Choroid plexus epithelial cell (primary cell): ENCODE results near the gene PTBP1.
"Not testable (repeated sequence)": the region's sequence is repeated elsewhere in the genome, so short reads cannot be mapped to it uniquely, and the experiment has no call there.

Experiments used
- DNase-seq: peaks from one replicate; pipeline ENCODE4 v3.0.0-alpha.2; 2010; ENCODE audit warnings: low read depth
- H3K4me3 ChIP-seq: 2 replicates; pipeline ENCODE4 v1.5.1; 2011; ENCODE audit warnings: low read depth, mild to moderate bottlenecking, control low read depth, low read length, moderate library complexity
- TF ChIP-seq, protein P1 (sequence below): conservative IDR thresholded peaks from 2 replicates; pipeline ENCODE4 v1.5.1; 2011; ENCODE audit warnings: low read depth, mild to moderate bottlenecking, control low read depth, inconsistent platforms, low read length, moderate library complexity

The PTBP1 gene

DNA sequence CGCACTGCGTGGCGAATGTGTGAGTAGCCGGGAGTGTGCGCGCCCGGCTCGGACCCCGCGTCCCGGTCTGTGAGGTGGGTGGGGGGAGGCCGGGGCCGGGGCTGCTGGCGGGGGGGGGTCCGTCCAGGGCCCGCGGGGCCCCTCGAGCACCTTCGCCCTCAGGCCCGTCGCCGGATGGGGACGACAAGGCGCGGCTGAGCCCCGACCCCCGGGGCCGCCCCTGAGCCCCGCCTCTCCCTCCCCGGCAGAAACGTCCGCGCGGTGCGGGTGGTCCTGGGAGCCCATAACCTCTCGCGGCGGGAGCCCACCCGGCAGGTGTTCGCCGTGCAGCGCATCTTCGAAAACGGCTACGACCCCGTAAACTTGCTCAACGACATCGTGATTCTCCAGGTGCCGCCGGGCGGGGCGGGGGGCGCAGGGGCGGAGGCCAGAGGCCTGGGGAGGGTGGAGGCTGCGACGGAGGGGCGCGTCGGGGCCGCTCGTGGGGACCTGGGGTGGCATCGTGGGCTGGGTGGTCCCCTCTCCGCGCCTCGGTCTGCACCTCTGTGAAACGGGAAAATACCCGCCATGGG, 55.8 kb downstream of the PTBP1 start:
- no peak for DNase-seq
- H3K4me3 ChIP-seq: no peak overlapping the region
- TF ChIP-seq, protein P1, sequence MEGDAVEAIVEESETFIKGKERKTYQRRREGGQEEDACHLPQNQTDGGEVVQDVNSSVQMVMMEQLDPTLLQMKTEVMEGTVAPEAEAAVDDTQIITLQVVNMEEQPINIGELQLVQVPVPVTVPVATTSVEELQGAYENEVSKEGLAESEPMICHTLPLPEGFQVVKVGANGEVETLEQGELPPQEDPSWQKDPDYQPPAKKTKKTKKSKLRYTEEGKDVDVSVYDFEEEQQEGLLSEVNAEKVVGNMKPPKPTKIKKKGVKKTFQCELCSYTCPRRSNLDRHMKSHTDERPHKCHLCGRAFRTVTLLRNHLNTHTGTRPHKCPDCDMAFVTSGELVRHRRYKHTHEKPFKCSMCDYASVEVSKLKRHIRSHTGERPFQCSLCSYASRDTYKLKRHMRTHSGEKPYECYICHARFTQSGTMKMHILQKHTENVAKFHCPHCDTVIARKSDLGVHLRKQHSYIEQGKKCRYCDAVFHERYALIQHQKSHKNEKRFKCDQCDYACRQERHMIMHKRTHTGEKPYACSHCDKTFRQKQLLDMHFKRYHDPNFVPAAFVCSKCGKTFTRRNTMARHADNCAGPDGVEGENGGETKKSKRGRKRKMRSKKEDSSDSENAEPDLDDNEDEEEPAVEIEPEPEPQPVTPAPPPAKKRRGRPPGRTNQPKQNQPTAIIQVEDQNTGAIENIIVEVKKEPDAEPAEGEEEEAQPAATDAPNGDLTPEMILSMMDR: no peak

DNA sequence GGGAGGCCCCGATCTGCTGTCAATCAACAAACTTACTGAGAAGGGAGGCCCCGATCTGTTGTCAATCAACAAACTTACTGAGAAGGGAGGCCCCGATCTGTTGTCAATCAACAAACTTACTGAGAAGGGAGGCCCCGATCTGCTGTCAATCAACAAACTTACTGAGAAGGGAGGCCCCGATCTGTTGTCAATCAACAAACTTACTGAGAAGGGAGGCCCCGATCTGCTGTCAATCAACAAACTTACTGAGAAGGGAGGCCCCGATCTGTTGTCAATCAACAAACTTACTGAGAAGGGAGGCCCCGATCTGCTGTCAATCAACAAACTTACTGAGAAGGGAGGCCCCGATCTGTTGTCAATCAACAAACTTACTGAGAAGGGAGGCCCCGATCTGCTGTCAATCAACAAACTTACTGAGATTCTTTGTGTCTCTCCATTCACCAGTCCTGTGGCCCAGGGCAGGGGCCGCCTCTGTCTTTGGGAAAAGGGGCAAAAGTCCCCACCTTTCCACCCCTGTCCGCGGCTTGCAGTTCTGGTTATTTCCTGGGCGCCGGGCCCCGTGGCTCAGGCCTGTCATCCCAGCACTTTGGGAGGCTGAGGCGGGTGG, 56.5 kb downstream of the PTBP1 start:
- H3K4me3 ChIP-seq, DNase-seq: not testable (repeated sequence)

DNA sequence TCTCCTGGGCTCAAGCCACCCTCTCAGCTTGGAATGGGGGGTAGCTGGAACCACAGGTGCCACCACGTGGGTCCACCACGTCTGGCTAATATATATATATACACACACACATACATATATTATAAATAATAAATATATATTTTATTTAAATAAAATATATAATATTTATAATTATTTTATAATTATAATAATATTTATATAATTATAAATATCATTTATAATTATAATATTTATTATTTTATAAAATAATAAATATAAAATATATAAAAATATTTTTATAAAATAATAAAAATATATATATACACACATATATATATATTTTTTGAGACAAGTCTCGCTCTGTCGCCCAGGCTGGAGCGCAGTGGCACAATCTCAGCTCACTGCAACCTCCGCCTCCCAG, 57.3 kb downstream of the PTBP1 start:
- DNase-seq: no peak
- TF ChIP-seq, protein P1: no peak

DNA sequence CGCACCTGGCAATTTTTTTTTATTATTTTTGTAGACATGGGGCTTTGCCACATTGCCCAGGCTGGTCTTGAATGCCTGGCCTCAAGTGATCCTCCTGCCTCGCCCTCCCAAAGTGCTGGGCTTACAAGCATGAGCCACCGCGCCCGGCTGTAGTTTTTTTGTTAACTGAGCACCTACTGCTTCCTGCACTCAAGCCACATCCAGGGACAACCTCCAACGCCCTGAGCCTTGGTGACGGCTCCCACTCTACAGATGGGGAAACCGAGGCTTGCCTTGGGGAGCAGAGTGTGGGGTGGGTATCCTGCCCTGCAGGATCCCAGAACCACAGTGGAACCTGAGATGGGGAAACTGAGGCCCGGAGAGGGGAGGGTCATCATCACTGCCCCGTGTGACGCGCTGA, 57.9 kb downstream of the PTBP1 start:
- TF ChIP-seq, protein P1: no peak
- no peak for DNase-seq
- no peak overlapping the region for H3K4me3 ChIP-seq

More for the DNA sequence above, 57.3 kb downstream of the PTBP1 start:
- no peak overlapping the region for H3K4me3 ChIP-seq

DNA sequence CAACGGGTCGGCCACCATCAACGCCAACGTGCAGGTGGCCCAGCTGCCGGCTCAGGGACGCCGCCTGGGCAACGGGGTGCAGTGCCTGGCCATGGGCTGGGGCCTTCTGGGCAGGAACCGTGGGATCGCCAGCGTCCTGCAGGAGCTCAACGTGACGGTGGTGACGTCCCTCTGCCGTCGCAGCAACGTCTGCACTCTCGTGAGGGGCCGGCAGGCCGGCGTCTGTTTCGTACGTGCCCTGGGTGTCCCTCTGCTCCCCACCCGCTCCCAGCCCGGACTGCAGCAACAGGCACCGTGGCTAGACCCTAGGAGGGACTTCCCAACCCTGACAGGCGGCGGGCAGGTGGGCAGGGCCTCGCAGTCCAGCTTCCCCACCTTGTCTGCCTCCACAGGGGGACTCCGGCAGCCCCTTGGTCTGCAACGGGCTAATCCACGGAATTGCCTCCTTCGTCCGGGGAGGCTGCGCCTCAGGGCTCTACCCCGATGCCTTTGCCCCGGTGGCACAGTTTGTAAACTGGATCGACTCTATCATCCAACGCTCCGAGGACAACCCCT, 58.4 kb downstream of the PTBP1 start:
- TF ChIP-seq, protein P1: no peak
- no peak overlapping the region for H3K4me3 ChIP-seq
- no peak for DNase-seq

DNA sequence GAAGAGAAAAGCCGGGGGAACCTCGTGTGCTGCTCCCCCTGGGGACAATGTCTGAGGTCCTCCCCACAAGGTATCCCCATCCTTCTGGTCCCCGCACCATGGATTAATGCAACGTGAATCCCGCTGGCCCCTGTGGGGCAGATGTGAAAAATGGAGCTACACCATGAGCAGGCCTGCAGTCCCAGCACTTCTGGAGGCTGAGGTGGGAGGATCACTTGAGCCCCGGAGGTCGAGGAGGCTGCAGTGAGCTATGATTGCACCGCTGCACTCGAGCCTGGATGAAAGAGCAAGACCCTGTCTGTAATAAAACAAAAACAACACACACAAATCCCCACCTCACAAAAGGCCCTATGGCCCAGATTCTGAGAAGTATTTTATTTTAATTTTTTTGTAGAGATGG, 61.0 kb downstream of the PTBP1 start:
- TF ChIP-seq, protein P1: no peak
- H3K4me3 ChIP-seq: no peak overlapping the region
- DNase-seq: no peak

DNA sequence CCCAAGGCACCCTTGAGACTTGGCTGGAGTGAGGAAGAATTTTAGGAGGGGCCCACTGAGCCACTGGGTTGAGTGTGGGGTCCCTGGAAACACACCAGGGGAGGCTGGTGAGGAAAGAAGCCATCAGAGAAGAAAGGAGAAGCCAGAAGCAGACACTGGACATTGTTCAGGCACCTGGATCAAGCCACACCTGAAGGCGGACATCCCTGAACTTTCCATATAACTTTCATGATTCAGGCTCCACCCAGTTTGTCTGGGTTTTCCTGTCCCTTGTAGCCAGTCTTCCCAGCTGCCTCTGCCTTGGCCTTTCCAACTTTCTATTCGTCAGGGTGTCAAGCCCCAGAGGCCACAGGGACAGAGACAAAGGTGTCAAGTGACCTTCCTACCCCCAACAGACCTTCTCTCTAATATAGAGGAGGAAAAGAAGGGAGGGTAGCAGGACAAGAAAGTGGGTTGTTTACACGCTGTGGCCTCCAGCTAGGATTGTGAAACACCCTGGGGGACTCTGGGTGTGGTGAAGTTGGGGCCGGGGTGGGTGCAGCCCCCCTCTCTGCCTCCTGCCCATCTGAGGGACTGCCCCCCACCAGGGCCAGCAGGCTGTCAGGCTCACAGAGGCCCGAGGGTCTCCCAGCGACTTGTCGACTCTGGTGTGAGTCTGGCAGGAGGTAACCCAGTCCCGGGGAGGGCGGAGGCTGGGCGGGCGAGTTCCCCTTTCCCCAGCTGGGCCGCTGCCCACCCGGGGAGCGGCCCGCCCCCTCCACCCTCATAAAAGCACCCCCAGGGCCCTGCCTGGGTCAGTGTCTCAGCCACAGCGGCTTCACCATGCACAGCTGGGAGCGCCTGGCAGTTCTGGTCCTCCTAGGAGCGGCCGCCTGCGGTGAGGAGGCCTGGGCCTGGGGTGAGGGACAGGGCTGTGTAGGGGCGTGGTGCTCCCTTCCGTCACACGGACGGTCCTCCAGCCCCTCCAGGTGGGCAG, 61.9 kb downstream of the PTBP1 start, which contains the start of gene CFD:
CFD (plus strand) TSS at position 797 of the 976 bp plus-strand sequence; CDS start at position 823, 26 bp downstream.
- TF ChIP-seq, protein P1: no peak
- no peak for DNase-seq
- H3K4me3 ChIP-seq: peak within 1 kb of the TSS; percentile 52
